BJ (cell line): ENCODE data around the gene OSGIN1. TPM values are rescaled to one million over a fixed set of nuclear protein-coding genes. Genes with fewer than 3 reads are reported as not detected.

Experiments
- CTCF ChIA-PET: fragments of 350-600 bp; formaldehyde crosslinking; extraction: SDS; loops from one replicate; lab custom pipeline; 2021; ENCODE audit warnings: antibody characterized with exemption, inconsistent platforms; lab: Yijun Ruan, JAX
- POLR2A ChIA-PET: fragments of 300-600 bp; sonication (Branson Sonifier 250); formaldehyde crosslinking; extraction: SDS; loops from one replicate; lab custom pipeline; 2021; ENCODE audit warnings: antibody characterized with exemption; lab: Charles Lee
- DNase-seq: peaks from one replicate; pipeline ENCODE4 v3.0.0-alpha.2; 2011; ENCODE audit warnings: low read depth
- H3K27me3 ChIP-seq: 2 replicates; pipeline ENCODE4 v1.6.0; 2011; ENCODE audit warnings: low read length; ENCODE audit not compliant: control insufficient read depth, insufficient read depth
- H3K36me3 ChIP-seq: 2 replicates; pipeline ENCODE4 v1.5.1; 2011; ENCODE audit warnings: low read length; ENCODE audit not compliant: control insufficient read depth, insufficient read depth
- H3K4me3 ChIP-seq: 2 replicates; pipeline ENCODE4 v1.5.1; 2011; ENCODE audit warnings: low read depth, mild to moderate bottlenecking, control low read depth, low read length
- CTCF ChIP-seq: IDR thresholded peaks from 2 replicates; pipeline ENCODE4 v1.5.1; 2011; ENCODE audit warnings: low read depth, mild to moderate bottlenecking, control low read depth, inconsistent platforms, low read length, moderate library complexity; ENCODE audit not compliant: insufficient read depth
- polyA plus RNA-seq: library from polyadenylated mRNA; depleted of rRNA; stranded (reverse); fragments of >200 nt; gene quantifications from 2 replicates; pipeline ENCODE4 v1.2.3, GENCODE V29; 2011

OSGIN1 gene
- polyA plus RNA-seq, 1 experiment: 5.1 TPM

DNA sequence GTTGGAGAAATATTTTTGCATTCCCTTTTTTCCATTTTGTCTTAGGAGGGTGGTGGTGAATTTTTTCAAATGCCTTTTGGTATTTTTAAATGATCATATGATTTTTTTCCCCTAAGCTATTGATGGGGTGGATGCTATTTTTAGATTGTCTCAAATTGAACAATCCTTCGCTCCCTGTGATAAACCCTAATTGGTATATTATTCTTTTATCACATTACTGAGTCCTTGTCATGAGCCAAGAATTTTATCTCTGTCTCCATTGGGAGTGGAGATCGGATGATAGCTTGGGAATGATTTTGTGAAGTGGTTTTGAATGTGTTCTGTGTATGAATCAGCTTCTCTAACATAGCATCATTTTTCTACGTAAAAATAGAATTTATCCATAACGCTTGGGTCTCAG is 30.5 kb downstream of the OSGIN1 start:
- ChIA-PET POLR2A (no interaction called here), CTCF (interaction anchor here (1.2 kb wide), 1 partner anchor 10 kb away, joined by 3 read pairs; no protein-coding TSS in a partner anchor)
- Histone ChIP-seq H3K36me3 (no peaks in the 10 kb centered on the region), H3K4me3 (no peak overlapping the region), H3K27me3 (peaks cover 4% of the 10 kb centered on the region)
- no peak for TF ChIP-seq CTCF
- DNase-seq: no peak

DNA sequence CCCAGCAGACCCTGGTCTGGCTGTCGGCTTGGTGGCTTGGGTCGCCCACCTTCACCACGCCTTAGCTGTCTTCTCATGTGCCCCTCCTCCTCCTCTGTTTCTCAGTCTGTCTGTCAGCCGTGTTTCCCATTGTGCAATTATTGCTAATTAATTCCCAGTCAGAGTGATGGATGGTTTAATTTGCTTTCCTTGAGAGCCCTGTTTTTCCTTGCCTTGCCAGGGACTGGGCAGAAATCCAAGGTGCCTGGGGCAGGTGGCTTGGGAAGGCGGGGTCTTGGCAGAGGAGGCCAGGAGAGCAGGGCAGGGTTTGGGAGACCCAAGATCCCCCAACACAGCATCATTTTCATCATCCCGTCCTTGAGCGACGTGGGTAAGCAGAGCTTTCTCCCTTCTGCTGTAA is 36.3 kb downstream of the OSGIN1 start:
- no peak for DNase-seq
- Histone ChIP-seq H3K4me3 (no peak overlapping the region), H3K36me3 (no peaks in the 10 kb centered on the region), H3K27me3 (peaks cover 15% of the 10 kb centered on the region)
- ChIA-PET POLR2A (interaction anchor here (0.6 kb wide), 1 partner anchor 13 kb away, joined by 3 read pairs; no protein-coding TSS in a partner anchor), CTCF (interaction anchor here (0.8 to 1.5 kb wide), 3 partner anchors 14 to 77 kb away, joined by 4 to 5 read pairs (median 4); no protein-coding TSS in a partner anchor)
- TF ChIP-seq CTCF: no peak

GRCh38 chr16:83990492-83990891 is 37.5 kb downstream of the OSGIN1 start:
- DNase-seq: no peak
- POLR2A ChIA-PET: no interaction called here

GRCh38 chr16:83992624-83993023 is 39.6 kb downstream of the OSGIN1 start:
- peak; percentile 4 for DNase-seq
- no peak for TF ChIP-seq CTCF
- Histone ChIP-seq H3K27me3 (peaks cover 11% of the 10 kb centered on the region), H3K4me3 (no peak overlapping the region), H3K36me3 (no peaks in the 10 kb centered on the region)
- ChIA-PET POLR2A (interaction anchor here (0.6 kb wide), 1 partner anchor 575 kb away, joined by 3 read pairs; no protein-coding TSS in a partner anchor), CTCF (interaction anchor here (1.5 kb wide), 1 partner anchor 9 kb away, joined by 3 read pairs; no protein-coding TSS in a partner anchor)

More at GRCh38 chr16:83990492-83990891, 37.5 kb downstream of the OSGIN1 start:
- CTCF ChIA-PET: interaction anchor here (1.5 kb wide), 1 partner anchor 75 kb away, joined by 5 read pairs; no protein-coding TSS in a partner anchor
- TF ChIP-seq CTCF: no peak
- Histone ChIP-seq H3K36me3 (no peaks in the 10 kb centered on the region), H3K27me3 (peaks cover 15% of the 10 kb centered on the region), H3K4me3 (no peak overlapping the region)

DNA sequence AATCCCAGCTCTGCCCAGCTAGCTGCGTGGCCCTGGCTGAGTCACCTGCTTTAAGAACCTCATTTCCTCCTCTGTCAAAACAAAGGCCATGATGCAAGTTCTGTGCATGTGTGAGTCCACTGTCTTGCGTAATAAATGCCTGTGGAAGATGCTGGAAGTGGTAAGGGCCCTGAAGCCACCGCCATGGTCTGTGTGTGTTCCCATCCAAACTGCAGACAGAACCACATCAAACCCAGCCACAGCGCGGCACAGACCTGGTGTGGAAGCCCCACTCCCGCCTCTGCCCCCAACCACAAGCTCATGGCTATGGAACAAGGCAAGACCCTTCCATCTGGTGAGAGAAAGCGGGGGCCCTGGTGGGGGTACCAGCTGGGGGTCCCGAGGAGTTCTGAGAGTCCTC is 41.0 kb downstream of the OSGIN1 start:
- peaks cover 6% of the 10 kb centered on the region for H3K27me3 ChIP-seq
- no peak for TF ChIP-seq CTCF
- H3K36me3 ChIP-seq: no peaks in the 10 kb centered on the region
- ChIA-PET POLR2A (no interaction called here), CTCF (interaction anchor here (1.3 to 1.8 kb wide), 4 partner anchors 11 to 72 kb away, joined by 3 to 7 read pairs (median 4); no protein-coding TSS in a partner anchor)
- H3K4me3 ChIP-seq: no peak overlapping the region
- peak; percentile 41 for DNase-seq
